ENCODE data around the gene HSPG2. TPM values are rescaled to one million over a fixed set of nuclear protein-coding genes. Genes with fewer than 3 reads are reported as not detected.

HSPG2 gene
- total and polyA plus RNA-seq, 2 of the 13 experiments (the other 11 are each of a cell fraction or from before 2014, with no cell fraction given): 9.1 to 13.1 TPM

DNA sequence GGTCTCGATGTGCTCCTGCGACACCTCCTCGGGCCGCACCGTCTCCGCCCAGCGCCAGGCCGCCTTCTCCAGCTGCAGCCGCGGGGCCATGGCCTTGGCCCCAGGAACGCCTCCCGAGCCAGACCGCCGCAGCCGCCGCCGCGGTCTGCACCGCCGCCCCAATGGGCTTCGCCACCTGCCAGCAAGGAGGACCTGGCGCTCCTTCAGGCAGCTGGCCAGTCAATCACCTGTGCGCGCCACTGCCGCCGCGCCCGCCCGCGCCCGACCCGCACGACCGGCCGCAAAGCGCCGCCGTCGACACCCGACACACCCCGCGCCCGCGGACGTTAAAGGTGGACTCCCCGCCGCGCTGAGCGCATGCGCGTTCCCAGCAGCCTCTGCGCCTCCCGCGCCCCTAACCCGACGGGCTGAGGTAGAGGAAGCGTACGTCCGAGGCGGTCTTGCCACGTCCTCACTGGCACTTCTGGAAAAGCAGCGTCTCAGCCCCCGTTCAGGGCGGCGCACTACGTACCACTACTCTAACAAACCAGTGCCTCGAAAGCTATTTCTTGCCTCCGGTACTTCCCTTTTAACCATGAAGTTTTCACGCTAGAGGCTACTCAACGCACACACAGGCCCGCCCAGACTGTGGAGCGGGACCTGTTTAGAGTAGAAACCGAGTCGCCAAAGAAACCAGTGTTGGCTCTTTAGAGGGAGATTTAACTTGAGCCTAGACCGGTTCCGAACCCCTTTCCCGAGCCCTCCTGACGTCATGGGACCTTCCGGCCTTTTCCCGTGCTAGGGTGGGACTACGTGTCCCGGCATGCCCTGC, 154.0 kb downstream of the HSPG2 start, which contains the start of gene USP48 (continued):
- TF ChIP-seq ZBTB39 (CRISPR knock-in tag; IDR thresholded peaks at IDR 0.05): no peak
- TF ChIP-seq GABPA (IDR thresholded peaks at IDR 0.05; ENCODE audit: low read depth, low read length): peak; percentile 74; the same call in 1 of the 2 replicates
- peak; percentile 92 for TF ChIP-seq GABPA (CRISPR knock-in tag; IDR thresholded peaks at IDR 0.05; ENCODE audit: low read depth)
- no peak for TF ChIP-seq ZNF577 (CRISPR knock-in tag; IDR thresholded peaks at IDR 0.05; ENCODE audit: borderline replicate concordance, low read depth)
- TF ChIP-seq, protein P1, sequence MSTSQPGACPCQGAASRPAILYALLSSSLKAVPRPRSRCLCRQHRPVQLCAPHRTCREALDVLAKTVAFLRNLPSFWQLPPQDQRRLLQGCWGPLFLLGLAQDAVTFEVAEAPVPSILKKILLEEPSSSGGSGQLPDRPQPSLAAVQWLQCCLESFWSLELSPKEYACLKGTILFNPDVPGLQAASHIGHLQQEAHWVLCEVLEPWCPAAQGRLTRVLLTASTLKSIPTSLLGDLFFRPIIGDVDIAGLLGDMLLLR (CRISPR knock-in tag; IDR thresholded peaks at IDR 0.05): peak; percentile 94
- 0 out of 2 replicates have a peak, but pooled peaks have one; percentile 11 for TF ChIP-seq RFXANK (CRISPR knock-in tag; IDR thresholded peaks at IDR 0.05)
- TF ChIP-seq MTF2 (CRISPR knock-in tag; IDR thresholded peaks at IDR 0.05; ENCODE audit: borderline replicate concordance): no peak
- TF ChIP-seq AKAP8 (CRISPR knock-in tag; IDR thresholded peaks at IDR 0.05): no peak; the same call in 1 of the 2 replicates
- TF ChIP-seq, protein P2, sequence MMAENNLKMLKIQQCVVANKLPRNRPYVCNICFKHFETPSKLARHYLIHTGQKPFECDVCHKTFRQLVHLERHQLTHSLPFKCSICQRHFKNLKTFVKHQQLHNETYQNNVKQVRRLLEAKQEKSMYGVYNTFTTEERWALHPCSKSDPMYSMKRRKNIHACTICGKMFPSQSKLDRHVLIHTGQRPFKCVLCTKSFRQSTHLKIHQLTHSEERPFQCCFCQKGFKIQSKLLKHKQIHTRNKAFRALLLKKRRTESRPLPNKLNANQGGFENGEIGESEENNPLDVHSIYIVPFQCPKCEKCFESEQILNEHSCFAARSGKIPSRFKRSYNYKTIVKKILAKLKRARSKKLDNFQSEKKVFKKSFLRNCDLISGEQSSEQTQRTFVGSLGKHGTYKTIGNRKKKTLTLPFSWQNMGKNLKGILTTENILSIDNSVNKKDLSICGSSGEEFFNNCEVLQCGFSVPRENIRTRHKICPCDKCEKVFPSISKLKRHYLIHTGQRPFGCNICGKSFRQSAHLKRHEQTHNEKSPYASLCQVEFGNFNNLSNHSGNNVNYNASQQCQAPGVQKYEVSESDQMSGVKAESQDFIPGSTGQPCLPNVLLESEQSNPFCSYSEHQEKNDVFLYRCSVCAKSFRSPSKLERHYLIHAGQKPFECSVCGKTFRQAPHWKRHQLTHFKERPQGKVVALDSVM (CRISPR knock-in tag; IDR thresholded peaks at IDR 0.05): peak; percentile 43
- TF ChIP-seq WIZ (CRISPR knock-in tag; IDR thresholded peaks at IDR 0.05): 0 out of 2 replicates have a peak, but pooled peaks have one; percentile 60
- peak; percentile 46; the same call in 1 of the 2 replicates for TF ChIP-seq ZBTB33 (CRISPR knock-in tag; IDR thresholded peaks at IDR 0.05)
- TF ChIP-seq MEF2D (CRISPR knock-in tag; IDR thresholded peaks at IDR 0.05): peak; percentile 69; the same call in 1 of the 2 replicates
- peak; percentile 57; the same call in 1 of the 2 replicates for TF ChIP-seq ZZZ3 (CRISPR knock-in tag; IDR thresholded peaks at IDR 0.05; ENCODE audit: borderline replicate concordance)
- TF ChIP-seq ZNF572 (CRISPR knock-in tag; IDR thresholded peaks at IDR 0.05): no peak
- peak; percentile 38; the same call in 1 of the 2 replicates for TF ChIP-seq IRX3 (CRISPR knock-in tag; IDR thresholded peaks at IDR 0.05; ENCODE audit: borderline replicate concordance, low read depth)
- no peak for TF ChIP-seq ZNF136 (CRISPR knock-in tag; IDR thresholded peaks at IDR 0.05; ENCODE audit: low read depth)
- TF ChIP-seq ZNF441 (CRISPR knock-in tag; IDR thresholded peaks at IDR 0.05; ENCODE audit: borderline replicate concordance): peak; percentile 69; the same call in 1 of the 2 replicates
- TF ChIP-seq CBFB (CRISPR knock-in tag; IDR thresholded peaks at IDR 0.05): 0 out of 2 replicates have a peak, but pooled peaks have one; percentile 83
- no peak for TF ChIP-seq GLI4 (CRISPR knock-in tag; IDR thresholded peaks at IDR 0.05; ENCODE audit: borderline replicate concordance)
- TF ChIP-seq ATM (IDR thresholded peaks at IDR 0.05; ENCODE audit: borderline replicate concordance): no peak
- peak; percentile 67; the same call in 1 of the 2 replicates for TF ChIP-seq ZNF205 (CRISPR knock-in tag; IDR thresholded peaks at IDR 0.05)
- peak; percentile 68 for TF ChIP-seq ZNF431 (CRISPR knock-in tag; IDR thresholded peaks at IDR 0.05; ENCODE audit: borderline replicate concordance, low read depth)
